AG09319 (cell line): ENCODE measurements around the gene ASAP2.

Source experiments
- DNase-seq: peaks from one replicate; pipeline ENCODE4 v3.0.0-alpha.2; 2010; ENCODE audit warnings: low read depth; ENCODE audit errors: extremely low read depth
- CTCF ChIP-seq: IDR thresholded peaks from 2 replicates; pipeline ENCODE4 v1.5.1; 2011; ENCODE audit warnings: low read depth, mild to moderate bottlenecking, inconsistent platforms, low read length, moderate library complexity

The ASAP2 gene

GRCh38 chr2:9220201-9220600, 13.6 kb downstream of the ASAP2 start:
- TF ChIP-seq CTCF = no peak
- DNase-seq = no peak

- TF ChIP-seq CTCF = no peak
- no peak for DNase-seq
Measured at GRCh38 chr2:9221223-9221622, 14.6 kb downstream of the ASAP2 start.

- no peak for DNase-seq
- TF ChIP-seq CTCF = no peak
Measured at GRCh38 chr2:9222239-9222892, 15.8 kb downstream of the ASAP2 start.

GRCh38 chr2:9222893-9223287, 16.3 kb downstream of the ASAP2 start:
- TF ChIP-seq CTCF = no peak
- DNase-seq = no peak

GRCh38 chr2:9225806-9226205, 19.2 kb downstream of the ASAP2 start:
- no peak for TF ChIP-seq CTCF

GRCh38 chr2:9226458-9227380, 20.1 kb downstream of the ASAP2 start:
- no peak for DNase-seq
- TF ChIP-seq CTCF = no peak

More at GRCh38 chr2:9225806-9226205, 19.2 kb downstream of the ASAP2 start:
- DNase-seq = no peak
